SJSA1 (cell line): ENCODE results near the gene PSKH1. TPM values are rescaled to one million over a fixed set of nuclear protein-coding genes. Genes with fewer than 3 reads are reported as not detected.

Source experiments
- DNase-seq, 2 experiments: peaks; one replicate each; pipeline ENCODE4 v3.0.0-alpha.2; 2015 to 2020; ENCODE audit warnings: low spot score in 2 of 2, low read depth in 1 of 2
- H3K27ac ChIP-seq: fragments of 250-450 bp; sonication (Bioruptor Pico); 2 replicates; pipeline ENCODE4 v1.5.1; 2020; ENCODE audit warnings: mild to moderate bottlenecking, moderate library complexity
- H3K27me3 ChIP-seq: fragments of 250-450 bp; sonication (Bioruptor Pico); replicated peaks from 2 replicates; pipeline ENCODE4 v1.5.1; 2020; ENCODE audit warnings: mild to moderate bottlenecking, moderate library complexity
- H3K36me3 ChIP-seq: fragments of 250-450 bp; sonication (Bioruptor Pico); 2 replicates; pipeline ENCODE4 v1.5.1; 2020; ENCODE audit warnings: mild to moderate bottlenecking
- H3K4me1 ChIP-seq: fragments of 250-450 bp; sonication (Bioruptor Pico); replicated peaks from 2 replicates; pipeline ENCODE4 v1.6.1; 2021; ENCODE audit warnings: mild to moderate bottlenecking
- H3K4me3 ChIP-seq: fragments of 250-450 bp; sonication (Bioruptor Pico); 2 replicates; pipeline ENCODE4 v1.5.1; 2020; ENCODE audit warnings: mild to moderate bottlenecking
- H3K9me3 ChIP-seq: fragments of 250-450 bp; sonication (Bioruptor Pico); replicated peaks from 2 replicates; pipeline ENCODE4 v1.5.1; 2020; ENCODE audit warnings: mild to moderate bottlenecking
- total RNA-seq: library from RNA; depleted of rRNA; stranded (reverse); fragments of >200 nt; shearing (Covaris generic); gene quantifications from 2 replicates; pipeline ENCODE4 v1.2.3, GENCODE V29; 2014

The PSKH1 gene
- total RNA-seq, 1 experiment from 2014 or later, result 10.6 TPM

- H3K27ac ChIP-seq, result no peak overlapping the region
- H3K27me3 ChIP-seq, result no peaks in the 10 kb centered on the region
- no peaks in the 10 kb centered on the region for H3K4me1 ChIP-seq
These were observed 7.5 kb upstream of the PSKH1 start for GRCh38 chr16:67885545-67885944.

GRCh38 chr16:67885976-67886375, 7.1 kb upstream of the PSKH1 start:
- H3K36me3 ChIP-seq, result peaks cover 52% of the 10 kb centered on the region
- no peak overlapping the region for H3K4me3 ChIP-seq
- no peak for DNase-seq
- no peaks in the 10 kb centered on the region for H3K9me3 ChIP-seq
- no peak overlapping the region for H3K27ac ChIP-seq
- H3K4me1 ChIP-seq, result no peaks in the 10 kb centered on the region
- no peaks in the 10 kb centered on the region for H3K27me3 ChIP-seq

More at GRCh38 chr16:67885545-67885944, 7.5 kb upstream of the PSKH1 start:
- no peak for DNase-seq
- Histone ChIP-seq H3K36me3 (peaks cover 56% of the 10 kb centered on the region), H3K4me3 (no peak overlapping the region), H3K9me3 (no peaks in the 10 kb centered on the region)

- H3K27me3 ChIP-seq, result no peaks in the 10 kb centered on the region
- H3K4me1 ChIP-seq, result no peaks in the 10 kb centered on the region
- H3K27ac ChIP-seq, result no peak overlapping the region
- no peak overlapping the region for H3K4me3 ChIP-seq
- DNase-seq, result no peak
- H3K9me3 ChIP-seq, result no peaks in the 10 kb centered on the region
- H3K36me3 ChIP-seq, result peaks cover 47% of the 10 kb centered on the region
These were observed 6.7 kb upstream of the PSKH1 start for GRCh38 chr16:67886387-67886786.

GRCh38 chr16:67888331-67888730, 4.7 kb upstream of the PSKH1 start:
- peaks cover 2% of the 10 kb centered on the region; the same call in 1 of the 2 replicates for H3K9me3 ChIP-seq
- H3K4me1 ChIP-seq, result peaks cover 7% of the 10 kb centered on the region
- no peak overlapping the region for H3K27ac ChIP-seq
- no peak for DNase-seq
- no peaks in the 10 kb centered on the region for H3K27me3 ChIP-seq
- no peak overlapping the region for H3K4me3 ChIP-seq
- peaks cover 31% of the 10 kb centered on the region for H3K36me3 ChIP-seq

GRCh38 chr16:67892375-67892774, 679 bp upstream of the PSKH1 start:
- peak overlapping the region; percentile 10; the same call in 1 of the 2 replicates for H3K27ac ChIP-seq
- H3K9me3 ChIP-seq, result peaks cover 5% of the 10 kb centered on the region; the same call in 1 of the 2 replicates
- peaks cover 18% of the 10 kb centered on the region for H3K4me1 ChIP-seq
- H3K27me3 ChIP-seq, result no peaks in the 10 kb centered on the region
- DNase-seq, result no peak
- H3K4me3 ChIP-seq, result peak overlapping the region; percentile 100
- H3K36me3 ChIP-seq, result peaks cover 15% of the 10 kb centered on the region

- no peak for DNase-seq
- Histone ChIP-seq H3K4me1 (peaks cover 18% of the 10 kb centered on the region), H3K27me3 (no peaks in the 10 kb centered on the region), H3K9me3 (peaks cover 5% of the 10 kb centered on the region; the same call in 1 of the 2 replicates), H3K27ac (peak overlapping the region; percentile 91), H3K36me3 (peaks cover 15% of the 10 kb centered on the region), H3K4me3 (peak overlapping the region; percentile 100)
These were observed 817 bp downstream of the PSKH1 start for GRCh38 chr16:67893743-67894399.

GRCh38 chr16:67897231-67897630, 4.2 kb downstream of the PSKH1 start:
- H3K4me1 ChIP-seq, result peaks cover 18% of the 10 kb centered on the region
- H3K27ac ChIP-seq, result no peak overlapping the region
- H3K36me3 ChIP-seq, result peaks cover 18% of the 10 kb centered on the region
- H3K4me3 ChIP-seq, result no peak overlapping the region
- peaks cover 5% of the 10 kb centered on the region; the same call in 1 of the 2 replicates for H3K9me3 ChIP-seq
- H3K27me3 ChIP-seq, result no peaks in the 10 kb centered on the region
- DNase-seq, result no peak

GRCh38 chr16:67901734-67902133, 8.7 kb downstream of the PSKH1 start:
- Histone ChIP-seq H3K27me3 (no peaks in the 10 kb centered on the region), H3K4me3 (no peak overlapping the region), H3K36me3 (peaks cover 13% of the 10 kb centered on the region), H3K4me1 (peaks cover 7% of the 10 kb centered on the region), H3K9me3 (no peaks in the 10 kb centered on the region), H3K27ac (no peak overlapping the region)
- no peak for DNase-seq

GRCh38 chr16:67902831-67903230, 9.8 kb downstream of the PSKH1 start:
- Histone ChIP-seq H3K27ac (peak overlapping the region; percentile 24; the same call in 1 of the 2 replicates), H3K4me1 (peaks cover 7% of the 10 kb centered on the region), H3K4me3 (no peak overlapping the region), H3K27me3 (no peaks in the 10 kb centered on the region), H3K9me3 (no peaks in the 10 kb centered on the region), H3K36me3 (peaks cover 13% of the 10 kb centered on the region)
- peak in 1 of 2 experiments; percentile 15 for DNase-seq

GRCh38 chr16:67907397-67908180, 14.5 kb downstream of the PSKH1 start:
- Histone ChIP-seq H3K4me3 (no peak overlapping the region), H3K27me3 (no peaks in the 10 kb centered on the region), H3K9me3 (no peaks in the 10 kb centered on the region), H3K27ac (no peak overlapping the region), H3K36me3 (peaks cover 36% of the 10 kb centered on the region), H3K4me1 (peaks cover 4% of the 10 kb centered on the region)
- DNase-seq, result no peak

GRCh38 chr16:67909056-67909742, 16.1 kb downstream of the PSKH1 start:
- peaks cover 26% of the 10 kb centered on the region for H3K36me3 ChIP-seq
- H3K27me3 ChIP-seq, result no peaks in the 10 kb centered on the region
- H3K4me3 ChIP-seq, result no peak overlapping the region
- H3K27ac ChIP-seq, result no peak overlapping the region
- no peak for DNase-seq
- no peaks in the 10 kb centered on the region for H3K9me3 ChIP-seq
- no peaks in the 10 kb centered on the region for H3K4me1 ChIP-seq

- H3K27me3 ChIP-seq, result no peaks in the 10 kb centered on the region
- no peaks in the 10 kb centered on the region for H3K4me1 ChIP-seq
- no peak overlapping the region for H3K27ac ChIP-seq
- H3K36me3 ChIP-seq, result peaks cover 30% of the 10 kb centered on the region
- no peak for DNase-seq
- no peaks in the 10 kb centered on the region for H3K9me3 ChIP-seq
- no peak overlapping the region for H3K4me3 ChIP-seq
These were observed 17.1 kb downstream of the PSKH1 start for GRCh38 chr16:67910158-67910557.

GRCh38 chr16:67914758-67915495, 21.9 kb downstream of the PSKH1 start:
- Histone ChIP-seq H3K36me3 (peaks cover 32% of the 10 kb centered on the region), H3K27ac (no peak overlapping the region), H3K4me1 (peaks cover 13% of the 10 kb centered on the region), H3K9me3 (no peaks in the 10 kb centered on the region), H3K4me3 (no peak overlapping the region), H3K27me3 (no peaks in the 10 kb centered on the region)
- no peak for DNase-seq
